OCI-LY3 (cell line): ENCODE measurements around the gene ANKRD31.

ENCODE experiments used
- EZH2phosphoT487 ChIP-seq: fragments of 200-600 bp; shearing (Covaris generic); IDR thresholded peaks from 2 replicates; pipeline ENCODE4 v1.6.1; 2018; ENCODE audit warnings: antibody characterized with exemption, mixed run types, low read depth
- TF ChIP-seq, protein P1 (sequence below): fragments of 200-600, 300-600 bp; sonication (generic); IDR thresholded peaks from 2 replicates; pipeline ENCODE4 v1.5.1; 2014; ENCODE audit warnings: antibody characterized with exemption, low read length, low read depth

DNA sequence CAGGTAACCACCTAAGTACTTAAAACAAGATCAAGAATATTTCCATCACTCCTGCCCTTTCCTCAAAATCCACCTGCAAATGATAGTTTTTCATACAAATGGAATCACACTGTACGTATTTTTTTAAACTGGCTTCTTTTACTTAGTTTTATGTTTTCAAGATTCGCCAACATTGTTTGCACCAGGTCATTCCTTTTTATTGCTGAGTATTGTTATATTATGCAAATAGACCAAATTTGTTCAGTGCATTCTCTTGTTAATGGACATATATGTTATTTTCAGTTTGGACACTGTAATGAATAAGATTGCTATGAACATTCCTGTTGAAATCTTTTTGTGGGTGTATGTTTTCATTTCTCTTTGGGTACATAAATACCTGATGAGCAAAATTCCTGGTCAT is 8.3 kb upstream of the ANKRD31 start:
- TF ChIP-seq, protein P1, sequence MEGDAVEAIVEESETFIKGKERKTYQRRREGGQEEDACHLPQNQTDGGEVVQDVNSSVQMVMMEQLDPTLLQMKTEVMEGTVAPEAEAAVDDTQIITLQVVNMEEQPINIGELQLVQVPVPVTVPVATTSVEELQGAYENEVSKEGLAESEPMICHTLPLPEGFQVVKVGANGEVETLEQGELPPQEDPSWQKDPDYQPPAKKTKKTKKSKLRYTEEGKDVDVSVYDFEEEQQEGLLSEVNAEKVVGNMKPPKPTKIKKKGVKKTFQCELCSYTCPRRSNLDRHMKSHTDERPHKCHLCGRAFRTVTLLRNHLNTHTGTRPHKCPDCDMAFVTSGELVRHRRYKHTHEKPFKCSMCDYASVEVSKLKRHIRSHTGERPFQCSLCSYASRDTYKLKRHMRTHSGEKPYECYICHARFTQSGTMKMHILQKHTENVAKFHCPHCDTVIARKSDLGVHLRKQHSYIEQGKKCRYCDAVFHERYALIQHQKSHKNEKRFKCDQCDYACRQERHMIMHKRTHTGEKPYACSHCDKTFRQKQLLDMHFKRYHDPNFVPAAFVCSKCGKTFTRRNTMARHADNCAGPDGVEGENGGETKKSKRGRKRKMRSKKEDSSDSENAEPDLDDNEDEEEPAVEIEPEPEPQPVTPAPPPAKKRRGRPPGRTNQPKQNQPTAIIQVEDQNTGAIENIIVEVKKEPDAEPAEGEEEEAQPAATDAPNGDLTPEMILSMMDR = no peak
- TF ChIP-seq EZH2phosphoT487 = no peak
